GM12891 (cell line): Measurements from ENCODE around the gene CCNF.

Experiments
- POLR2A ChIP-seq: IDR thresholded peaks from 2 replicates; pipeline ENCODE4 v1.6.1; 2011; ENCODE audit warnings: low read depth, low read length, control low read depth
- POLR2AphosphoS5 ChIP-seq: IDR thresholded peaks from 2 replicates; pipeline ENCODE4 v1.6.1; 2011; ENCODE audit warnings: low read depth, low read length, control low read depth
- TAF1 ChIP-seq: IDR thresholded peaks from 2 replicates; pipeline ENCODE4 v1.6.1; 2011; ENCODE audit warnings: low read depth, low read length, control low read depth

DNA sequence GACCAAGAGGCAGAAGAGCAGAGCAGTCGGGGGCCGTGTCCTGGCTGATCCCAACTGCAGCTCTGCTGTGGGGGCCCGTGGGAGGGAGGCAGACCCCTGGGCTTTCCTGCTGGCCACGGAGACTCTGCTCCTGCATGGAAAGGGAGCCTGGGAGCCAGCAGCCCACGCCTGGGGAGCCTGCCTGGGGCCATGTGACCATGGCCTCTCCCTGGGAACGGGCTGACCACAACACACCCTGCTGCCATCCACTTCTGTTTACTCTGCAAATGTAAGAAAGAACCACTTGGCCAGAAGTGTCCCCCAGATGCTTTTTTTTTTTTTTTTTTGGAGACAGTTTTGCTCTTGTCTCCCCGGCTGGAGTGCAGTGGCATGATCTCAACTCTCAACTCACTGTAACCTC is 28.7 kb downstream of the CCNF start:
- TF ChIP-seq POLR2AphosphoS5 (no peak), POLR2A (no peak), TAF1 (no peak)
